HCT116 (cell line): ENCODE measurements around the gene ZFR.

Experiments used
- CEBPB ChIP-seq: IDR thresholded peaks from 2 replicates; pipeline ENCODE4 v1.6.1; 2012; ENCODE audit warnings: low read depth
- CTCF ChIP-seq, 3 experiments: fragments of 200-600 bp in 1 of 3; sonication (generic) in 1 of 3; IDR thresholded peaks in 2 of 3; conservative IDR thresholded peaks in 1 of 3; 2 replicates each; pipeline ENCODE4 v1.5.1; 2012 to 2017; ENCODE audit warnings: low read depth in 2 of 3, low read length in 2 of 3, antibody characterized with exemption in 1 of 3, borderline replicate concordance in 1 of 3, control low read depth in 1 of 3, mild to moderate bottlenecking in 1 of 3, mixed read lengths in 1 of 3, mixed run types in 1 of 3, moderate library complexity in 1 of 3; ENCODE audit not compliant: insufficient read depth in 1 of 3
- EZH2 ChIP-seq: fragments of 200-600 bp; sonication (generic); IDR thresholded peaks from 2 replicates; pipeline ENCODE4 v1.6.1; 2017; ENCODE audit warnings: antibody characterized with exemption, mixed run types
- JUND ChIP-seq: IDR thresholded peaks from 2 replicates; pipeline ENCODE4 v1.6.1; 2012
- POLR2AphosphoS5 ChIP-seq: IDR thresholded peaks from 2 replicates; pipeline ENCODE4 v1.6.1; 2011; ENCODE audit warnings: mild to moderate bottlenecking, low read depth, low read length, moderate library complexity
- RAD21 ChIP-seq: IDR thresholded peaks from 2 replicates; pipeline ENCODE4 v1.6.1; 2012; ENCODE audit warnings: low read depth, mild to moderate bottlenecking
- SP1 ChIP-seq: IDR thresholded peaks from 2 replicates; pipeline ENCODE4 v1.6.1; 2012; ENCODE audit warnings: low read depth
- SRF ChIP-seq: IDR thresholded peaks from 2 replicates; pipeline ENCODE4 v1.6.1; 2012; ENCODE audit warnings: low read depth
- YY1 ChIP-seq: IDR thresholded peaks from 2 replicates; pipeline ENCODE4 v1.6.1; 2011; ENCODE audit warnings: low read length, low read depth, moderate library complexity, mild to moderate bottlenecking; ENCODE audit not compliant: insufficient replicate concordance; ENCODE audit errors: extremely low read depth

GRCh38 chr5:32319926-32320543 lies 124.5 kb downstream of the ZFR start:
- TF ChIP-seq CEBPB (no peak), CTCF (IDR thresholded peaks at IDR 0.05 in 2 of 3, conservative IDR thresholded peaks at IDR 0.05 in 1 of 3; ENCODE audit: borderline replicate concordance in 1 of 3, insufficient read depth in 1 of 3, low read depth in 2 of 3, low read length in 2 of 3) (no peak), YY1 (no peak), JUND (no peak), SP1 (no peak), RAD21 (no peak), EZH2 (no peak), POLR2AphosphoS5 (no peak), SRF (no peak)
